K562 (cell line): Measurements from ENCODE around the gene TNNT1. TPM values are rescaled to one million over a fixed set of nuclear protein-coding genes. Genes with fewer than 3 reads are reported as not detected.

Experiments used
- ARID1B ChIP-seq: fragments of 450-650 bp; IDR thresholded peaks from 2 replicates; pipeline ENCODE4 v1.6.1; 2016; ENCODE audit warnings: antibody characterized with exemption, mild to moderate bottlenecking, inconsistent platforms
- BACH1 ChIP-seq: fragments of 200-800 bp; sonication (Bioruptor generic); IDR thresholded peaks from 2 replicates; pipeline ENCODE4 v1.6.1; 2016; ENCODE audit warnings: missing genetic modification characterization, missing compliant biosample characterization
- CBFA2T2 ChIP-seq: fragments of 450-650 bp; conservative IDR thresholded peaks from 2 replicates; pipeline ENCODE4 v1.6.1; 2017; ENCODE audit warnings: mild to moderate bottlenecking
- CCNT2 ChIP-seq: IDR thresholded peaks from 2 replicates; pipeline ENCODE4 v1.6.1; 2011; ENCODE audit warnings: borderline replicate concordance, low read depth, mild to moderate bottlenecking, moderate library complexity, mixed read lengths, low read length; ENCODE audit not compliant: insufficient read length; ENCODE audit errors: extremely low read depth
- CEBPG ChIP-seq, 3 experiments: fragments of 200-800 bp in 1 of 3; sonication (Bioruptor generic) in 1 of 3; sonication (generic) in 1 of 3; formaldehyde crosslinking in 1 of 3; IDR thresholded peaks in 2 of 3; conservative IDR thresholded peaks in 1 of 3; 2 replicates each; pipeline versions ENCODE4 v1.6.1 to v1.8.0; 2016 to 2022; ENCODE audit warnings: missing compliant biosample characterization in 2 of 3, missing genetic modification characterization in 2 of 3, mild to moderate bottlenecking in 1 of 3, missing genetic modification reagents in 1 of 3
- CUX1 ChIP-seq: fragments of 200-800 bp; sonication (Bioruptor generic); IDR thresholded peaks from 2 replicates; pipeline ENCODE4 v1.6.1; 2016; ENCODE audit warnings: missing genetic modification characterization, missing compliant biosample characterization
- ETV6 ChIP-seq, 3 experiments: fragments of 150-350 bp in 1 of 3; sonication (generic) in 1 of 3; formaldehyde crosslinking in 1 of 3; IDR thresholded peaks; 2 replicates each; pipeline versions ENCODE4 v1.6.1 to v1.8.0; 2014 to 2022; ENCODE audit warnings: borderline replicate concordance in 2 of 3, low read depth in 2 of 3, antibody characterized with exemption in 1 of 3, low read length in 1 of 3, mild to moderate bottlenecking in 1 of 3, missing genetic modification reagents in 1 of 3
- FOXM1 ChIP-seq, 2 experiments: fragments of 450-650 bp in 1 of 2; sonication (generic) in 1 of 2; formaldehyde crosslinking in 1 of 2; IDR thresholded peaks; 2 replicates each; pipeline versions ENCODE4 v1.6.1 to v1.9.0; 2017 to 2022; ENCODE audit warnings: low read depth in 2 of 2, mild to moderate bottlenecking in 2 of 2, missing genetic modification reagents in 1 of 2, moderate library complexity in 1 of 2
- MBD2 ChIP-seq: sonication (generic); IDR thresholded peaks from 2 replicates; pipeline ENCODE4 v1.6.1; 2016; ENCODE audit warnings: low read depth, borderline replicate concordance
- OTX1 ChIP-seq: fragments of 450-650 bp; formaldehyde crosslinking; IDR thresholded peaks from 2 replicates; pipeline ENCODE4 v1.4.0; 2022; ENCODE audit warnings: mild to moderate bottlenecking
- PHF21A ChIP-seq: fragments of 450-650 bp; IDR thresholded peaks from 2 replicates; pipeline ENCODE4 v1.6.1; 2017; ENCODE audit warnings: low read depth, borderline replicate concordance
- PRDM10 ChIP-seq: fragments of 450-650 bp; IDR thresholded peaks from 2 replicates; pipeline ENCODE4 v1.6.1; 2018; ENCODE audit not compliant: partially characterized antibody
- RBBP5 ChIP-seq: fragments of 200-600 bp; sonication (generic); IDR thresholded peaks from 2 replicates; pipeline ENCODE4 v1.6.1; 2012; ENCODE audit warnings: borderline replicate concordance, mild to moderate bottlenecking, low read length, control low read depth, inconsistent platforms; ENCODE audit not compliant: insufficient read depth, poor library complexity, severe bottlenecking
- ZC3H4 ChIP-seq: sonication (generic); formaldehyde crosslinking; IDR thresholded peaks from 2 replicates; pipeline ENCODE4 v1.9.0; 2021; ENCODE audit warnings: missing genetic modification reagents, borderline replicate concordance
- ZNF175 ChIP-seq: fragments of 200-800 bp; sonication (Bioruptor generic); IDR thresholded peaks from 2 replicates; pipeline ENCODE4 v1.6.1; 2016; ENCODE audit warnings: low read depth, mild to moderate bottlenecking, missing genetic modification characterization, missing compliant biosample characterization
- polyA plus RNA-seq, 8 experiments: library from polyadenylated mRNA; depleted of rRNA in 4 of 8; stranded (reverse) in 5 of 8; unstranded in 3 of 8; fragments of >200 nt; fragmentation: Nextera tagmentation in 2 of 8; fragmentation: Illumina TruSeq in 1 of 8; extraction: Ambion mirVana in 2 of 8; extraction: Trizol in 1 of 8; gene quantifications; 2 replicates each; pipeline versions ENCODE4 v1.2.1 to v1.2.3, GENCODE V29; 2011 to 2014; ENCODE audit warnings: inconsistent platforms in 1 of 8, missing spikeins in 1 of 8
- total RNA-seq, 7 experiments: library from RNA; depleted of rRNA in 6 of 7; stranded (reverse); fragments of >200 nt in 6 of 7; fragmentation: Illumina TruSeq in 2 of 7; extraction: Trizol in 2 of 7; gene quantifications; 2 replicates each; pipeline versions ENCODE4 v1.2.1 to v1.2.3, GENCODE V29; 2011 to 2021; ENCODE audit warnings: low replicate concordance in 1 of 7

Gene TNNT1
- total and polyA plus RNA-seq, 9 of the 15 experiments (the other 6 are each of a cell fraction or from before 2014, with no cell fraction given), result 31.8 to 390 (median 227) TPM

- TF ChIP-seq CUX1 (CRISPR knock-in tag) (no peak), OTX1 (CRISPR knock-in tag) (no peak), RBBP5 (no peak), FOXM1 (IDR thresholded peaks at IDR 0.05; ENCODE audit: low read depth) (peak; percentile 56), FOXM1 (CRISPR knock-in tag; IDR thresholded peaks at IDR 0.05; ENCODE audit: low read depth) (no peak), ZNF175 (CRISPR knock-in tag) (peak; percentile 44; the same call in 1 of the 2 replicates), BACH1 (tag) (no peak), PRDM10 (peak; percentile 82), CBFA2T2 (peak; percentile 84), MBD2 (peak; percentile 36; the same call in 1 of the 2 replicates), PHF21A (no peak), CCNT2 (peak; percentile 74), CEBPG (CRISPR knock-in tag; IDR thresholded peaks at IDR 0.05) (peak; percentile 61; the same call in 1 of the 2 replicates), CEBPG (tag; conservative IDR thresholded peaks at IDR 0.05 in 1 of 2, IDR thresholded peaks at IDR 0.05 in 1 of 2) (no peak), ARID1B (peak; percentile 95), ZC3H4 (CRISPR knock-in tag) (peak; percentile 96), ETV6 (IDR thresholded peaks at IDR 0.05; ENCODE audit: borderline replicate concordance in 1 of 2, low read depth in 2 of 2, low read length in 1 of 2) (peak in 1 of 2 experiments; percentile 18; a peak in 1 of 4 replicates), ETV6 (CRISPR knock-in tag; IDR thresholded peaks at IDR 0.05; ENCODE audit: borderline replicate concordance) (no peak)
Observed at GRCh38 chr19:55158848-55159749, 10.1 kb upstream of the TNNT1 start (continued).
